HL-60/S4 treated with phorbol 12-myristate 13-acetate at 8.2 ng/mL for 4 days and 3 days (cell line): ENCODE data around the gene OAT.

ENCODE experiments used
- in situ Hi-C: fragments of 300-500 bp; cut with MboI; formaldehyde crosslinking; loops from 2 replicates; pipeline ENCODE4 v1.15.0; 2022; ENCODE audit warnings: low sequenced_read_pairs

OAT gene

GRCh38 chr10:124357561-124357885 is 61.2 kb downstream of the OAT start:
- in situ Hi-C loops, result no loop called here

GRCh38 chr10:124356701-124357560 is 61.8 kb downstream of the OAT start:
- in situ Hi-C loops, result no loop called here

DNA sequence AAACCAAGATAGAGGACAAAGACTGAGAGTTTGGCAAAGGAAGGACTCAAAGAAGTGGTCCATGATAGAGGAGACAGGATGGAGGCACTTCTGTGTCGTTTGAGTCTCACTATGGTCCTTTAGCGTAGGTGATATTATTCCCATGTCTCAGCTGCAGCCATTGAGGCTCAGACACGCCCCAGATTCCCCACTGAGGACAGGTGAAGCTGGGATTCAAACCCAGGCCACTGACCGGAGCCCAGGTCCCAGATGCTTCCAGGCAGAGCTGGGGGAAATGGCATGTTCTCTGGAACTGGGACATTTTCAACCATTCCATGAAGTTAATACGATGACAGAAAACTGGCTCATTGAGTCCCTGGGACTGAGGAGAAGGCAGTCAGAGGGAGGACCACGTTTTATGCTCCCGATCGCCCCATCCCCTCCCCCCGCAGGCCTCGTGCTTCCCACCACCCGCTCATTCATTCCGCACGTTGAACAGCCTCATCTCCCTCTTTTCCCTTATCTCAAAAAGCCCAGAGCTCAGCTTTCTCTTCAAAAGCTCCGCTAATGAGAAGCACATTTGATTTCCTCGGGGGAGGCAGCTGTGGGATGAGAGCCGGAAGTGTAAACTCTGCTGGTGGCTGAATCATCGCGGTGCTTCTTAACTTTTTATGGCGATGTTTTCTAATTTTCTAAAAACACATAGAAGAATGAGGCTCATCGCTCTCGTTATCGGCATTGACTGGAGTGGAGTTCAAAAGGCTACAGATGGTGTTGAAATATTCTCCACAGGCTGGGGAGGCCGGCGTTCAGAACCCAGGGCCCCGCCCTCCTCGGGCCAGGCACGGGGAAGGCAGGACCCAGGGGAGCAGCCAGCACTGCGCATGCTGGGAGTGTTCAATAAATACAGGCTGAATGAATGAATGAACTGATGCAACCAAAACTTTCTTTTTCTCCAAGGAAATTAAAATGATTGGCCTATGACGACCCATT is 64.0 kb downstream of the OAT start:
- in situ Hi-C loops, result no loop called here

- in situ Hi-C loops, result no loop called here
Observed at GRCh38 chr10:124353896-124354295, 64.8 kb downstream of the OAT start.

GRCh38 chr10:124353091-124353815 is 65.5 kb downstream of the OAT start:
- in situ Hi-C loops, result no loop called here

GRCh38 chr10:124351481-124352220 is 67.1 kb downstream of the OAT start:
- in situ Hi-C loops, result no loop called here

GRCh38 chr10:124350806-124351205 is 67.9 kb downstream of the OAT start:
- in situ Hi-C loops, result no loop called here

DNA sequence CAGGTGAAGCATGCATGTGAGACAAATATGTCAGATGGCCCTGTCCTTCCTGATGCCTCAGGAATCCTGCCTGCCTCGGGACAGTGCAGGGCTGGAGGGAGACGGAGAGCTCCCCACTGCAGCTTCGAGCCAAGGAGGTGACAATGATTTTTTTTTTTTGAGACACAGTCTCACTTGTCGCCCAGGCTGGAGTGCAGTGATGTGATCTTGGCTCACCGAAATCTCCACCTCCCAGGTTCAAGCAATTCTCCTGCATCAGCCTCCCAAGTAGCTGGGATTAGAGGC is 68.8 kb downstream of the OAT start:
- in situ Hi-C loops, result no loop called here

- in situ Hi-C loops, result no loop called here
Observed at GRCh38 chr10:124349231-124349995, 69.3 kb downstream of the OAT start.

- in situ Hi-C loops, result no loop called here
Observed at GRCh38 chr10:124348801-124349200, 69.9 kb downstream of the OAT start.

DNA sequence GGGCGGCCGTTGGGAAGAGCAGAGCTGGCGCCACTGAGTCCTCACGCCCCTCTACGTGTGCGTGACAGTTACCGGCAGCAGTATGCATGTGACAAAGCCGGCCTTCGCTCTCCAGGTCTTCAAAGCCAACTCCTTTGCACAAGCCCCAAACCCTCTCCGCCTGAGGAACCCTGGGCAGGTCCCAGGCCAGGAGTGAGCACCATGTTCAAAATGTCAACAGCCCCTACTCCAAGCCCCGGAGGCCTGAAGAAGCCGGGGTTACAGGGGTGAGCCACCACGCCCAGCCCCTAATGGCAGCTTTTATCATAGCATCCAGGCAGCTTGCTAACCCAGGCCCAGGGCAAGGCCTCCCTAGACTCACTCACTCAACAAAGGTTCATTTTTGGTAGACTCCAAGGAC is 70.8 kb downstream of the OAT start:
- in situ Hi-C loops, result no loop called here
